Astrocyte of the spinal cord (primary cell): ENCODE measurements around the gene CFAP57.

ENCODE experiments used
- DNase-seq: peaks from one replicate; pipeline ENCODE4 v3.0.0; 2011; ENCODE audit warnings: low read depth, low spot score
- H3K4me3 ChIP-seq: 2 replicates; pipeline ENCODE4 v1.5.1; 2011; ENCODE audit warnings: low read depth, mild to moderate bottlenecking, low read length, moderate library complexity
- in situ Hi-C: cut with HindIII; loops from 2 replicates; pipeline ENCODE4 v1.10.0; 2017; ENCODE audit warnings: low sequenced_read_pairs
- TF ChIP-seq, protein P1 (sequence below): IDR thresholded peaks from 2 replicates; pipeline ENCODE4 v1.5.1; 2012; ENCODE audit warnings: low read depth, mild to moderate bottlenecking, low read length, inconsistent platforms

The CFAP57 gene

DNA sequence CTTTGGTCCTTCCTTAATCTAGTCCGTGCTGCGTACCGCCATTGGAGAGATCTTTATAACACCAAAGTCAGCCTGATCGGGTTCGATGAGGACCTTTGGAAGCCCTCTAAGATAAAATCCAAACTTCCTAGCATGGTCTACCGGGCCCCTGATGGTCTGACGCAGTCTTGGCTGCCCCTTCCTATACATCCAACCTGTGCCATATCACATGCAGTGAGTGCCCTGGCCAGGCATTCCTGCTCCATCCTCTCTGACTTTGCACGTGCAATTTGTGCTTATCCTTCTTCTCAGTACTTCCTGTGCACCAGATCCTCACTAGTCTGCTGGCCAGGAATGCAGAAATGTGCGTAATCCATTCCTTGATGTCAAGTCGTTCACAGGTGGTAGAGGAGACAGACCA, 45.6 kb downstream of the CFAP57 start:
- no peak overlapping the region for H3K4me3 ChIP-seq
- in situ Hi-C loops = no loop called here
- DNase-seq = no peak
- TF ChIP-seq, protein P1, sequence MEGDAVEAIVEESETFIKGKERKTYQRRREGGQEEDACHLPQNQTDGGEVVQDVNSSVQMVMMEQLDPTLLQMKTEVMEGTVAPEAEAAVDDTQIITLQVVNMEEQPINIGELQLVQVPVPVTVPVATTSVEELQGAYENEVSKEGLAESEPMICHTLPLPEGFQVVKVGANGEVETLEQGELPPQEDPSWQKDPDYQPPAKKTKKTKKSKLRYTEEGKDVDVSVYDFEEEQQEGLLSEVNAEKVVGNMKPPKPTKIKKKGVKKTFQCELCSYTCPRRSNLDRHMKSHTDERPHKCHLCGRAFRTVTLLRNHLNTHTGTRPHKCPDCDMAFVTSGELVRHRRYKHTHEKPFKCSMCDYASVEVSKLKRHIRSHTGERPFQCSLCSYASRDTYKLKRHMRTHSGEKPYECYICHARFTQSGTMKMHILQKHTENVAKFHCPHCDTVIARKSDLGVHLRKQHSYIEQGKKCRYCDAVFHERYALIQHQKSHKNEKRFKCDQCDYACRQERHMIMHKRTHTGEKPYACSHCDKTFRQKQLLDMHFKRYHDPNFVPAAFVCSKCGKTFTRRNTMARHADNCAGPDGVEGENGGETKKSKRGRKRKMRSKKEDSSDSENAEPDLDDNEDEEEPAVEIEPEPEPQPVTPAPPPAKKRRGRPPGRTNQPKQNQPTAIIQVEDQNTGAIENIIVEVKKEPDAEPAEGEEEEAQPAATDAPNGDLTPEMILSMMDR = no peak

DNA sequence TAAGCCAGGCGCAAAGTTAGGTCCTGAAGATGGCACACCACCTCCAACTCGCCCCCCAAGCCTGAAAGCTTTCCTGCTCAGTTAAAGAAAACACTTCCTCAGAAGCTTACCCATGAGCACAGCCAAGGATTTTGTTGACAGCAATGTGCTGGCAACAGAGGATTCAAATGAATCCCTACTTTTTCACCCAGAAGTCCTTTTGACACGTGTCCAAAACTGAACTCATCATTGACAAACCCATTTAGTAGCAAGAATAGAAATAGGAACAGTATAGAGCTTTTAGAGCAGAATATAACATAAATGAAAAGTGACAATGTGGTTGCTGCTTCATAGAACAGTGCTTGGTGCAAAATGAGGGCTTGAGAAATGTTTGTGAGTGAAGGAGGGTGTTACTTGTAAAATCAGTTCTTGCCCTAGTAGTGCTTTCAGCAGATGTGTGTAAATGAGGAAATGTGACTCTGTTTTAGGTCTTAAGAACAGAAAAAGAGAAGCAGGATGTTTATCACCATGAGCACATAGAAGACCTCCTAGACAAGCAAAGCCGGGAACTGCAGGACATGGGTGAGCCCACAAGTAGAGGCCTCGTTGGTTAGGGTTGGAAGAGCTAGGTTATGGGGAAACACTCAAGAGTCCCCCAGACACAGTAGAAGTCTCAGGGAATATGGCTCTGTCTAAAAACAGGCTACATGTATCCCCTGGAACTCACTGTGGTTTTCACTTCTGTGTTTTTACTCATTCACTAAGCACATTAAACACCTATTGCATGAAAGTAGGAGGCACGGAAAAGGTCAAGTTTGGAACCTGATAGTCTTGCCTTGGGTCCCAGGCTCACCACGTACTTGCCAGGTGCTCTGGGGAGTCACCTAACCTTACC, 49.0 kb downstream of the CFAP57 start:
- no peak overlapping the region for H3K4me3 ChIP-seq
- DNase-seq = no peak
- in situ Hi-C loops = no loop called here
- TF ChIP-seq, protein P1 = no peak

DNA sequence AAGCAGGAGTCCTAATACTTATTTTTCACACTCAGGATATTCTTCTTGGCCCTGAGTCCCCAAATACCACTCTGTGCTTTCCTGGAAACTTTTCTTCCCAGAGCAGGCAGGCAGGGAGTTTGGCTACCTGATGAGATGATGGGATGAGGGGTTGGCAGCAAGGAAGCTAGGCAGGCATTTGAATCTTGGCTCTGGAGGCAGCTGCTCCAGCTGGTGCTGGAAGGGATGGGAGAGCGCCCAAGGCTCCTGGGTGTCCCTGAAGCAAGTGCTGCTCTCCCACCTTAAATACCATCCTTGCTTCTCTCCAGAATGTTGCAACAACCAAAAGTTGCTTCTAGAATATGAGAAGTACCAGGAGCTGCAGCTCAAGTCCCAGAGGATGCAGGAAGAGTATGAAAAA, 49.7 kb downstream of the CFAP57 start:
- in situ Hi-C loops = no loop called here
- DNase-seq = no peak
- TF ChIP-seq, protein P1 = no peak
- H3K4me3 ChIP-seq = no peak overlapping the region

DNA sequence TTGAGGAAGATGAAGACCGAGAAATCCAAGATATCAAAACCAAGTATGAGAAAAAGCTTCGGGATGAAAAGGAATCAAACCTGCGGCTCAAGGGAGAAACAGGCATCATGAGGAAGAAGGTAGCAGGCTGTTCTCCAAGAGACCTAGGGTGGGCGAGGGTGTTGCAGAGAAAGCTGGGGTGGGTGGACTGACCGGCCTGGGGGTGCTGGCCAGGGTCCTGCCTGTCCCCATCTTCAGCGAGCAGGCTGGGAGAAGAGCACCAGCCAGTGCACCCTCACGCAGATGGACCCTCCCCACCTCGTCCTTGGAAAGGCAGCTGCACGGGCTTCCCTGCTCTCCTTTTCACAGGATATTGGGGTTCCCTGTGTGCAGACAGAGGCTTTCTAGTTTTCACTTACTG, 50.7 kb downstream of the CFAP57 start:
- TF ChIP-seq, protein P1 = no peak
- DNase-seq = no peak
- no peak overlapping the region for H3K4me3 ChIP-seq
- in situ Hi-C loops = no loop called here

DNA sequence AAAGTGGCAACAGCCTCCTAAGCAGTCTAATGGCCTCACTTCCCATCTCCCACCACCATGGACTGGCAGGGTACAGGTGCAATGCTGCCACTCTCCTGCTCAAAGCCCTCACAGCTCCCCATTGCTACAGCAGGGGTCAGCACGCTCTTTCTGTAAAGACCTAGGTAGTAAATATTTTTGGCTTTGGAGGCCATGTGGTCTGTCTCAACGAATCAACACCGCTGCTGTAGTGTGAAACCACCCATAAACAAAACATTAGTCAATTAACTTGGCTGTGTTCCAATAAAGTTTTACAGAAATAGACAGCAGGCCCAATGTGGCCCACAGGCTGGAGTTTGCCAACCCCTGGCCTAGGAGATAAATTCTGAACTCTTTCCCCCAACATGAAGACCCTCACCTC, 53.0 kb downstream of the CFAP57 start:
- in situ Hi-C loops = no loop called here
- no peak for DNase-seq
- TF ChIP-seq, protein P1 = no peak

DNA sequence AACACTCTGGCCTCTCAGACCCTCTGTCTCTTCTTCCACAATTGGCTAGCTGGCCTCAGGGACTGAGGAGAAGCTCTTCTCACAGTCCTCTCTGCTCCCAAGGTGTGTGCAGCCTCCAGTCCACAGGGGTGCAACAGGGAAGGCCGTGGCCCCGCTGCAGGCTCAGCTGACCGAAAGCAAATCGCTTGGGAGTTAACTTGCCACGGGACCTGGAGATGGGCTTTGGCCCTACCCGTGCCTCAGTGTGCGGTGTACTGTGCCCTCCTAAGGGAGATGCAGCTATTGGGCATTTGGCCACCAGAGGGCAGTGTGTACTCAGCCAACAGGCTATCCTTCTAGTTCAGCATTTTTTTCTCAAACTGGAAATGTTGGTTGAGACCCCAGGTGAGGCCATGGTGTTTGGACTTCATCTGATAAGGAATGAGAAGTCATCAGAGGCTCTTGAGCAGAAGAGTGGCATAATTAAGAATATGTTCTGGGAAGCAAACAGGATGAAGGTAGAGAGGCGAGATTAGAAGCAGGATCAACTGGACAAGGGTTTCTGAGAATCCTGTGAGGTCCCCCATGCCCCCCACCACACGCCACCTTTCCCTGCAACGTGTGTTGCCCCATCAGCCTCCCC, 55.1 kb downstream of the CFAP57 start:
- TF ChIP-seq, protein P1 = peak; percentile 93
- H3K4me3 ChIP-seq = no peak overlapping the region
- peak; percentile 62 for DNase-seq
- in situ Hi-C loops = no loop called here

More for the DNA sequence above, 53.0 kb downstream of the CFAP57 start:
- no peak overlapping the region for H3K4me3 ChIP-seq
